ENCODE data around the gene VPS51.

Gene VPS51

DNA sequence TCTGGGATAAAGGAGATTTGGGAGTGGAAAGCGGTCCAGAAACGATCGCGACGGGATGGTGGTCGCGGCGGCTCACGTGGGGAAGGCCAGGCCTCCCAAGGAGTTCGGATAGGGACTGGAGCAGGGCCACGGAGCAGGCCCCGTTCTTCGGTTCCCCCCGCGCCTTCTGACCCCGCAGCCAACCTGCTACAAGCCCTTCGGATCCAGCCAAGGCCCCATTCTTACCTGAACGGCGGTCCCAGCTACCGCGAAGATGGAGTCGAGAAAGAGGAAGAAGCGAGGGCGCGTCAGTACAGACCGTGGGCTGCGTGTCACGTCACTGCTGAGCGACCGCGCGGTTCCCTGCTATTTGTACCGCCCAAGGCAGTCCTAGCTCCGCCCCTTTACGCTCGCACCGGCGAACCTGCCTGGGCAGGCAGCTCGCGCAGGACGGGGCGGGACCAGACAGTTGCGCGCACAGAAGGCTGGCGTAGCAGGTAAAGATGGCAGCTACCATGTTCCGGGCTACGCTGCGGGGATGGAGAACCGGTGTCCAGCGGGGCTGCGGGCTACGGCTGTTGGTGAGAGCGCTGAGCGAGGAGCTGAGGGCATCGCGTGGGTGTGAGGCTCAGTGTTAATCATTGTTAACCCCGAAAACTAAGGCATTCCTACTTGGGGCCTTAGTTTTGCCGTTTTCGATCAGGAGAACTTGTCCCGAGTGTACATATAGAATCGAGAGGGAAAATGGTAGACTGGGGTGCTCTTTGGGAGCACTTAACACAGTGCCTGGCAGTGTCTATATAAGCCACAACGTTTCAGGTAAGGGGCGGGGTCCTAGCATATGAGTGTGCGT is 26.1 kb downstream of the VPS51 start, which contains the start of the genes FAU and MRPL49:
Gene FAU, minus strand, starts transcription at position 270 of the 832 bp plus-strand sequence. CDS start 321 bp downstream, outside the sequence.
Gene MRPL49, plus strand, starts transcription at position 457 of the 832 bp plus-strand sequence. Its CDS starts 26 bp downstream, at position 483.
- peak; percentile 99 for DNase-seq

DNA sequence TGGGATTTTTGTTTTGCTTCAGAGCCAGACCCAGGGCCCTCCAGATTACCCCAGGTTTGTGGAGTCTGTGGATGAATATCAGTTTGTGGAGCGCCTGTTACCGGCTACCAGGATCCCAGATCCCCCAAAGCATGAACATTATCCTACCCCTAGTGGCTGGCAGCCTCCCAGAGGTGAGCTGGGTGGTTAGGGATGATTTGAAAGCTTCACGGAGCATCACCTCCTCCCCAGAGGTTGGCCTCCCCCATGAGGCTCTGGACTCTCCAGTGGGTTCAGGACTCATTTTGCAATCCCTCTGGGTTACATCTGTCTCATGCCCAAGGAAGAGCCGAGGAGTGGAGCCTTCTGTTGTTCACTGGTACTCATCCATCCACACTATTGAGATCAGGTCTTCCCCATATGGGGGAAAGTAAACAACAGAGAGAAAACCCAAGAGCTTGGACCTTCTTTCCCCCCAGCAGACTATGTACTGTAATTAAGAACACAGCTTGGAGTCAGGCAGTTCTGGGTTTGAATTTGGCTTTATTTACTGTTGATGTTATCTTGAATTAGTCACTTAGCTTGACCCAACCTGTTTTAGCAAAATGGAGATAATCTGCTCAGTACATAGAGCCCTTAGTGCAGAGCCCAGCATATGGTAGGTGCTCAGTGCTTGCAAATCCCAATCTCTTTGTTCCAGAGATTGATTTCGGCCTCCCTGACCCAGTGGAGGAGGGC is 28.6 kb downstream of the VPS51 start:
- no peak for DNase-seq

DNA sequence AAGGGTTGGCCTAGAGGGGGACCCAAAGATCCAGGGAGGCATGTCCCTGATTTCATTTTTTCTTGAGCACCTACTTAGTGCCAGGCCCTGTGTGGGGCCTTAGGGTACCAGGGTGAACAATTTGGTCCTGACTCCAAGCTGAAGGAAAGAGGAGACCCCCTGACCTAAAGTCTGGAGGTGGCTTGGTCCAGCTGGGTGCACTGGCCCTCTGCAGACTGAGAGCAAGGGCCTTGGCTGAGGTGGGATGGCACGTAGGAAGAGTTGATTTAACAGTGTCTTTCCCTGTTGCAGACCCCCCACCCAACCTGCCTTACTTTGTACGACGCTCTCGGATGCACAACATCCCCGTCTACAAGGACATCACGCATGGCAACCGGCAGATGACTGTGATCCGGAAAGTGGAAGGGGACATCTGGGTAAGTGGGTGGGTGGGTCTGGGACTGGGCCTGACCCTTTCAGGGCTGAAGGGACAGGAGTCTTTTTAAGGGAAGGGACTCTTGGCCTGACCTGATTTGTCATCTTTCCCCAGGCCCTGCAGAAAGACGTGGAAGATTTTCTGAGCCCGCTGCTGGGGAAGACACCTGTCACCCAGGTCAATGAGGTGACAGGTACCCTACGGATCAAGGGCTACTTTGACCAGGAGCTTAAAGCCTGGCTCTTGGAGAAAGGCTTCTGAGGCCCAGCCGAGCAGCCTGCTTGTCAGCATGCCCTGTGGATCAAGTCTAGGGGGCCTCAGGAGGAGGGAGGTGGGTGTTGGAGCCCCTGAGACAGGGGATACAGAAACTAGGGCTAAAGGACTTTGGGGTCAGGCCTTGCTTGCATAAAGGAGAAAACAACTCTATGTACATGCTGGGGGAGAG is 29.4 kb downstream of the VPS51 start:
- DNase-seq, result no peak

DNA sequence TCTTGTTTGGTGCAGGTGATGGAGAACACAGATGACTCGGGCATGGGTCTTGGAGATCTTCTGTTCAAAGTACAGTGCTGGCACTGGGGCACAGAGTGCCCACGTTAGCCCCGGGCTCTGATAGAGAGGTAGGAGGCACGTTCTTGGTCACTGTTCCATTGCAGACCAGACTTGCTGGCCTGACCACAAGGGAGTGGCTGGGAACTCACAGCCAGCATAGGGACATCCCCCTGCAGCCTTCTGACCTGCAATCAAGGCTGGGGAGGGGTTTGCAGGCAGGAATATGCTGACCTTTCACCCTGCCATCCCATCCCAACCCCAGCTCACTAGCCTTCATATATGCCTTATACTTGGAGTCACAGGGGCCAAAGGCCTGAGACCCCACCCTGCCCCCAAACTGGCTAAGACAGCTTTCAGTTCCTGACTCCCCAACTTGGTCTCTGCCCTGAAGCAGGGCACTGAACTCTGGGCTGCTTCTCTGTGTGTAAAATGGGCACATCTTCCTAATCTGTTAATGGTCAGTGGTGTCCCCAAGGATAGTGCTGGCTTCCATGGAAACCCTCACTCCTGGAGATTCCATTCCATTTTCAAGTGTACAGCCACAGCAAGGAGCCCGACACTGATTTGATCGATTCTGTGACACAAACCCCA is 30.7 kb downstream of the VPS51 start:
- no peak for DNase-seq

DNA sequence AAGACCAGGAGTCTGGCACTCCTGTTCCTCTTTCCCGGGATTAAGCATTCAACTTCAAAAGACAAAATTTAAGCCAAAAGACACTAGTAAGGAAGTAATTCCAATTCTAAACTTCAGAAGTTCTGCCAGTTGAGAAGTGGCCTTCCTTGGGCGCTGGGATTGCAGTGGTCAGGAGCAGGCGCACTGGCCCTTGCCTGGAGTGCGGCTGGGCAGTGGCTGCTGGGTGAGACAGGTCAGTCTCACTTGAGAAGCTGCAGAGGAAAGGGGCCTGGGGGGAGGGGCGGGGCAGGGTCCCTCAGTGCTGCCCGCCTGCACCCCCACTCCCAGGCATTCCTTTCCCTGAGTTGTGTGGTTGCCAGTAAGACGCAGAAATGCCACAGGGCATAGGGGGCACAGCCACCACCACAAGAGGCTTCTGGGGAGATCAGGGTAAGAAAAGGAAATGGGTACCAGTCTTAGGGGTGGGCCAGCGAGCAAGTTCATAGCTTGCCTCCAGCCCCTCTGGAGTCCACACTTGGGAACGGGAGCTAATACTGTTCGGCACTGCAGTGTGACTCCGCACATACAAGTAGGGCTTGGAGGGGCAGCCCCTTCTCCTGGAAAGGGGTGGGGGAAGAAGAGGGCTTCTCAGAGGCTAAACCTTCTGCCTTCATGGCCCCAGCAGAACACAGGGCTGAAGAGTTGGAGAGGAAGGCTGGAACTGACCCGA is 31.6 kb downstream of the VPS51 start:
- no peak for DNase-seq

DNA sequence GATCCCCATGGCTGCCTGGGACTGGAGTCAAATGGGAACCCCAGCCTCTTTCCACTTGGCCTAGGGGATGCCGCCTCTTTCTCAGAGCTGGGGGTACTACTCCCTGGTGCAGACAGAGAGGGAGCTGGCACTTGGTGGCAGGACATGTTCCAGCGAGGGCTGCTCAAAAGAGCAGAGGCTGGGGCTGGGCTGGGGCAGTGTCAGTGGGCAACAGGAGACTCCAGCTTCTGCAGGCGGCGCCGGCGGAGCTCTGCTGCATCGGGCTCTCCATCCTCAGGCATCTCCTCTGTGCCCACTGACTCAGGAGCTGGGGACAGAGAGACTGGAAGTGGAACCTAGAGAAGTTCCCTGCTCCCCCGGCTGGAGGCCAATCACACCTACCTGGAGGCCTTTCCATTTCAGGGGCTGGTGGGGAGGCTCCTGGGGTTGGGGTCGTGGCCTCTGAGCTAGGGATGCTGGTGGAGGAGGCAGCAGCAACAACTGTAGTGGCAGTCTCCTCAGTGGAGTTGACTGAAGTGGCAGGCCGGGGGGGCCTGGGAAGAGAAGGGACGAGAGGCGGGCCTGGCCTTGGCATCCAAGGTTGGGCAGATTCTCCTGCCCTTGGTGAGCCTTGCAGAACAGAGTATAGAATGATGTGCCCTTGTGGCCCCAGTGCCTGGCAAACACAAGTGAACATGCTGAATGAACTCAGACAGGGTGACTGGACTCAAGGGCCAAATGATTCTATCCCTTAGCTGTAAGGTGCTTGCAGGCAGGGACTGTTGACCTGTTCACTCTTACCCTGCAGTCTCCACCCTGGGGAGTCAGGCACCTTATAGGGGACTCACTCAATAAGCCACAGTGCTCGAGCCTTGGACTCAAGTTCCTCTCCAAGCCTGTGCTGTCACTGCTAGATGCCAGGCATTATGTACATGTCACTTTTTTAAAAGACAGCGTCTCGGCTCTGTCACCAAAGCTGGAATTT is 32.5 kb downstream of the VPS51 start:
- DNase-seq, result no peak

DNA sequence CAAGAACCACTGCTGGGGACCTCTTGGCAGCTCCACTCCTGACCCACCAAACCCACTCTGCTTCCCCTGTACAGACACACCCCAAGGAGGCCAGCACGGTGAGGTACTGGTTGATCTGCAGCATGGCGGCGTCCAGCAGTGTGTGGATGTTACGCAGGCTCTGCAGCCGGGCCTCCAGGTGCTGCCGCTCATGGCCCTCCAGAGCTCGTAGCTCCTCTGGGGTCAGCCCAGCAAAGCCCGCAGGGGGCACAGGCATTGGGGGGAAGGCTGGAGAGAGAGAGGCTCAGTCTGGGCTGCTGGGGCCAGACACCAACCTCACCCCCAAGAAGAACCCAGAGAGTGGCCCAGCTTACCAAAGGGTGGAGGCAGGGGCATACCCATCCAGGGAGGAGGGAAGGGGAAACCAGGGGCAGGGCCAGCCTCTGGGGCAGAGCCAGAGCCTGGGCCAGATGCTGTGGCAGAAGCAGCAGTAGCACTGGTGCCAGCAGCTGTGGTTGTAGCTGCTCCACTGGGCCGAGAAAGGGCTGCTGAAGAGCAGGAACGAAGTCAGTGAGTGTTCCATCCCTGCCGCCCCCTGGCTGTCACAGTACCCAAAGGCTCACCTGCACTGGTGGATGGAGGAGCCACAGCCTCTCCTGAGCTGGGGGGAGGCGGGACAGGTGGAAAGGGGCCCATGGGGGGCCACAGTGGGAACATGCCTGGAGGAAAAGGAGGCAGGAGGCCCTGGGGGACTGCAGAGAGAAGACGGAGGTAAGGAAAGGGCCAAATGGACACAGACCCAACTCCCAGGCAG is 33.8 kb downstream of the VPS51 start:
- no peak for DNase-seq

DNA sequence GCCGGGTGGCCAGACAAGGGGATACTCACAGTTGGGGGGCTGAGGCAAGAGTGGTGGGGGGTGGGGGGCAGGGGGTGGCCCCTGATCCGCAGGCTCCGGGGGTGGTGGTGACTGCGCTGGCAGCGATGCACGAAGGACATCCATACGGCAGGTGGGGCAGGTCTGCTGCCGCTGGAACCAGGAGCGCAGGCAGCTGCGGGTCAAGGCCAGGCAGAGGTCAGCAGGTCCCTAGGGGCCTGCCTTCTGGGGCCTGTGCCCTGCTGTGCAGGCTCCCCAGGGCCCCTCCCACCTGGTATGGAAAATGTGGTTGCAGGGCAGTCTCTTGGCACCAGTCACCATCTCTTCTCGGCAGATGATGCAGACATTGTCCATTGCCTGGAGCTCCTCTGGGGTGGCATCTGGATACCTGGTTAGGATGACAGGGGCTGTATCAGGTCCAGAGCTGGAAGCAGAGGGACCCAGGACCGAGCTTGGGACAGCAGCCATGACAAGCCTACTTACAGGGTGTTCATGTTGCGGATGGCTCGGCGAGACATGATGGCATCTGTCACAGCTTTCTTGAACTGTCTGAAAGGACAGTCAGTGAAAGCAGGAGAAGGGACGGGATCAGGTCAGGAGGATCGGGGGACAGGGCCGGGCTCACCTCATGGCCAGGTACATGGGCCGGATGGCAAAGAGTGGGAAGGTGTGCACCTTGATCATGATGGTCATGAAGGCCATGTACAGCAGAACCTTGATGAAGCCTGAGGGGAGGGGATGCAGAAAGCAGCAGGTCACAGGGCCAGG is 34.8 kb downstream of the VPS51 start:
- no peak for DNase-seq

DNA sequence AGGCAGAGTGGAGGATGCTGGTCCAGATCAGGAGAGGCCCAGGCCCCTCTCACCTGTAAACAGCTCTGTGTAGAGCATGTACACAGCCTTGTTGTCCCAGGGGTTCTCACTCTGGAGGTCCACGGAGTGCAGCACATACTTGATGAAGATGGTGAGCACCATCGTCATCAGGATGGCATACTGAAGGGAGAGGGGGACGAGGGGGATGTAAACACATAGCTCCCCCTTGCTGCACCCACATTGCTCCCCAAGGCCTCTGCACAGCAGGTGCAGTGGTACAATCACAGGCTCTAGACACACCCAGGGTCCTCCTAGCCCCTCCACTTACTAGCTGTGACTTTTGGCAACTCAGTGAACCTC is 35.4 kb downstream of the VPS51 start:
- no peak for DNase-seq

DNA sequence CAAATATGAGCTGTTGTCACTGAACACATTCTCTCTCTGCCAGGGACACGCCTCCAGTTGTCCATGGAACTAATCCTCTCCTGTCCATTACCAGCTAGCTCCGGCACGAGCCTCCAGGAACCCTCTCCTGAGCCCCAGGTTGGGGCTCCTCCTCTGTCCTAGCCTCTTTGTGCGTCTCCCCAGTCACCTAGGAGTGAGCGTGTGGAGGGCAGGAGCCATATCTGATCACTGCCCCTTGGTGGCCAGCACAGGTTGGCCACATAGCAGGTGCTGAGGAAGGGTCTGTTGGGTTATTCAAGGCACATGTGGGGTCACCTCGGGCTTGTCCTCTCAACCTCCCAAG is 35.9 kb downstream of the VPS51 start:
- DNase-seq, result no peak

DNA sequence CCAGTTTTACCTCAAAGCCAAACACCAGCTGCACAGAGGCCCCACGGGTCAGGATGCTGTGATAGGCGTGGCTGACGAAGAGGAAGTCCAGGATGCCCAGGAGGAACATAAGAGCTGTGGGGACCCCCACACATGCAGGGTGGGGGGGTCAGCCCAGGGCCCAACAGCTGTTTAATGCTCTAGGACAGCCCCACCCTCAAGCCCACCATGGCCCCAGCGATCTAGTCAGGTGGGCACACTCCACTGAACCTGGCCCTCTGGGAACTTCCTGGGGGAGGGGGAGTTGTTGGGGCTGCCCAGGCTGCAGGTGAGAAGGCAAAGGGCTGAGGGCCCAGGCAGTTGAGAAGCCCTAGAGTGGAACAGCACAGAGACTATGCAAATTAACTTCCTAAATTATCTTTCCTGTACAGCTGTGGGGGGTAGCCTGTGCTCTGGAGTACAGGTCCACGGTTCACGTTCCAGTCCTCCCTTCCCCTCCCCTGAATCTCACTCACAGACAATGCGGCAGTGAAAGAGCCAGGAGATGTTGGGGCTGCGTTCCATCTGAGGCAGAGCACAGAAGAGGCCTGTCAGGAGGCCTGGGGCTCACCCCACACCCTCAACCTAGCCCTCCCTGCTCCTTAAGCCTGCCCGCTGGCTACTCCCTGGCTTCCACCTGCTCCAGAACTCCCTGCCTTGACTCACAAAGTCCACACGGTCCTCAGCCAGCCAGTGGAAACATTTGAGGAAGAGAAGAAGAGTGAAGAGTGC is 36.4 kb downstream of the VPS51 start:
- no peak for DNase-seq

DNA sequence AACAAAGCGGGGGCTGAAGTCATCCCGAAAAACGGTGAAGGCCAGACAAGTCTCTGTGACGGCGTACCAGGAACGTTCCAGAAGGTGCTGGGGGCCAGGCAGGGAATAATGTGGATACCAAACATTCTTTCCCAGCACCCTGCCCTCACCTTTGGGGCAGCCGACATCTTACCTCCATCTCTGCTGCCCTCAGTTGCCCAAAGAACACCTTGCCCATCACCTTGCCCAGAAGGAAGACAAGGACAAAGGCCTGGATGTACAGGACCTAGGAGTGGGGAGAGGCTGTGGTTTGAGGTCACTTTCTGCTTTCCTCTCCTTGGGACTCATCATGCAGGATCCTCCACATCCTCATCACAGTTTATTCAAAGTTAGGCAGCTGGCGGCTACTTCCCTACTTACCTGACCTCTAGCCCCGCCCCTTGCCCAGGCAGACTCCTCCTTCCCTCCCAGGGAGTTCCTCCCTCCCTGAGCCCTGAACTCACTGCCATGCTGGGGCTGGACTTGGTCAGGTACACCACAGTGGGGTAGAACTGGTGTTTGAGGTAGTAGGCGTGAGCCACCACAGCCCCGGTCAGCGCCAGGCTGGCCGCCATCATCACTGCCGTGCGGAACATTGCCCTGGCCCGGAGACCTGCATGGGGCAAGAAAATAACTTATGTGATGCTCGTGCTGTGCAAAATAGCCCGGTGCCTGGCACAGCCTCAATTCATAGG is 37.1 kb downstream of the VPS51 start:
- peak; percentile 51 for DNase-seq

DNA sequence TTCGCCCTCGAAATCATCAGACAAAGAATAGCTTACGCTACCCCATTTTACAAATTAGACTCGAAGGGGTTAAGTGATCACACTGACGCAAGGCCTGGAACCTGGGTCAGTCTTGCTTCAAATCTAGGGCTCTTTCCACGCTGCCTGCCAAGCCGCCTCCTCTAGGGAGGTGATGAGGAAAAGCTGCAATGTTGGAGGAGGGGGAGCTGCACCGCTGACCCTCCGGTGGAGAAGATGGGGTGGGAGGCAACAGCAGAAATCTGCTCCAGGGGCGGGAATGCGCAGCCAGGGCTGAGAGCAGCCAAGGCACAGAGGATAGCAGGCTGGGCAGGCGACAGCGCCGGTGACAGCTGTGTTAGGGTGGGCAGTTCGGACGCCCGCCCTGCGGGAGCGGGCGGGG is 37.7 kb downstream of the VPS51 start:
- DNase-seq, result no peak

DNA sequence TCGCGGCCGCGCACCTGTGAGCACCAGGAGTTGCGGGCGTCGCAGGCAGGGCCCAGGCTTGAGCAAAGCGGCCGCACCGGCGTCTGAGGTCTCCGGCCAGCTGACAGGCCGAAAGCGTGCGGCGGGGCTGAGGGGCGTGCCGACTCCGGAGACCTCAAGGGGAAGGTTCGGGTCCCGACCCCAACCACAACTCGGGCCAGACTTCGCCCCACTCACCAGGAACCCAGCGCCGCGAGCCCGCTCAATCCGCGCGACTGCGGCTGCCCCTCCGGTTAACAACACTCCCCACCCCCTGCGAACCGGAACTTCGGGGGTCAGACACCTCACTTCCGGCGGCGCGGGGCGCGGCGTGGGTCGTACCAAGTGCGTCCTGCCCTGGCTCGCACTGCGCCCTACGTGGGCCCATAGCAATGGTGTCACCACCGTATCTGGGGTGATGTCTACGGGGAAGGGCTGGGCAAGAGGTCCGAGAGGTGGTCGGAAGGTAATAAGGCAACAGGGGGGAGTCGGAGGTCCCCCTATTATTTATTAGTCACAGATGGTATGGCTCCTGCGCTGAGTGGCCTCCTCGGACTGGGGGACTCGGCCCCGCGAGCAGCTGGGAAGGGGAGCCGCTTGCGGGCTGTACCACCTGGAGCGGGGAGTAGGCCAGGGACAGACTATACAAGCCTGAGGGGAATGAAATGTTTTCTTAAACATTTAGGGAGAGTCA is 38.4 kb downstream of the VPS51 start, which contains the start of gene SYVN1:
Gene SYVN1, minus strand, starts transcription at position 280 of the 712 bp plus-strand sequence. CDS start 918 bp downstream, outside the sequence.
- DNase-seq, result peak; percentile 90

DNA sequence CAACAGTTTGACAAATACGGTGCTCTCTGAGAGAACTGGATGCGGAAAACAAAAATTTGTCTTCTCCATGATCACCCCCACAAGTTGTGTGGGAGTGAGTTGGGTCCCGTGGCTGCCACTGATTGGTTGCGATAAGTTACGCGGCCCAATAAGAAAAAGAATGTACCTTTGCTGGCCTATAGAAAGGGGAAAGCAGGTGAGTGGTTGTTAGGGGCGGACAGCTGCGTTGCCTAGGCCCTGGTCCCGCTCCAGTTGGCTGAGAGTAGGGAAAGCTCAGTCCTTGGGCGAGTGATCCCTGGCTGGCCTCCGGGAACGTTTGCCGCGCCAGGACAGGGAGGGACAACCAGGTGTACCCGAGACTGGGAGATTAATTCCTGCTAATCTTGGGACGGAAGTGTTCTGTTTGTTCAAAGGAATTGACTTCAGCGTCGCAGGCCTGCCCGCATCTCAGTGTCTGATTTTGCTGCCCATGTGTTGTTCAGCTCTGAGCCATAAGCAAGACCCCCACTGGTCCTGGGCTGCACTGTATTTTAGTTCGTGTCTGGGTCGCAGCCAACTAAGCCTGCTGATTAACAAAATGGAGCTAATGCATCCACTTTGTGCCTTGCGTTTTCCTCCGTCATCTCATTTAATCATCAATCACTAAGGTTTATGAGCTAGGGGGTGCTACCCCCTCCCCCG is 39.1 kb downstream of the VPS51 start:
- peak; percentile 98 for DNase-seq

DNA sequence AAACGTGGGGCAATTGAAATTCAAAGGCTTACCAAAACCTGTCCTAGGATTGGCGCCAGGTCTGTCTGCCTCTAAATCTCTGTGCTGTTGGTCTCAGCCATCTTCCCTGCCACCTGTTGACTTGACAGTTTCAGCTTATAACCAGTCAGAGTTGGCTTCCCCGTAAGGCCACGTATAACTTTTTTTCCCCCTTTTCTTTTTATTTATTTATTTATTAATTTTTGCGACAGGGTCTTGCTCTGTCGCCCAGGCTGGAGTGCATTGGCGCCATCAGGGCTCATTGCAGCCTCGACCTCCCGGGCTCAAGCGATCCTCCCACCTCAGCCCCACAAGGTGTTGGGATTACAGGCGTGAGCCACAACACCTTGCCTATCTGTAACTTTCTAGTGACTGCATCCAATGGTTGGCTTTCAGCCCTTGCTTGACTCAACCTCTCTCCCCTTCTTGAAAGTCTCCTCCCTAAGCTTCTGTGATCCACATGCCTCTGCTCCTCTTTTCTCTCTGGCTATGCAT is 39.7 kb downstream of the VPS51 start:
- DNase-seq, result no peak

Data from NCI-H774 (cell line).